CD14-positive monocyte (primary cell): ENCODE data around the gene RAI1. TPM values are rescaled to one million over a fixed set of nuclear protein-coding genes. Genes with fewer than 3 reads are reported as not detected.

Source experiments
- DNase-seq, 3 donors: peaks; one replicate each; pipeline ENCODE4 v3.0.0-alpha.2; 2011 to 2022
- H2AFZ ChIP-seq: 2 replicates; pipeline ENCODE4 v1.6.0; 2012; ENCODE audit warnings: mild to moderate bottlenecking, low read depth, low read length, inconsistent platforms; ENCODE audit not compliant: insufficient read depth, poor library complexity, severe bottlenecking
- H3K27ac ChIP-seq, 2 donors: 1 replicate in 1 of 2; 2 replicates in 1 of 2; pipeline ENCODE4 v1.5.1; 2012 to 2013; ENCODE audit warnings: low read length in 2 of 2, control low read depth in 1 of 2, inconsistent platforms in 1 of 2, low read depth in 1 of 2, mild to moderate bottlenecking in 1 of 2
- H3K27me3 ChIP-seq, 2 donors: one replicate each; pipeline versions ENCODE4 v1.6.0 to v1.6.1; 2011 to 2013; ENCODE audit warnings: low read length in 2 of 2; ENCODE audit not compliant: control insufficient read depth in 2 of 2, insufficient read depth in 2 of 2
- H3K36me3 ChIP-seq, 2 donors: replicated peaks in 1 of 2; 1 replicate in 1 of 2; 2 replicates in 1 of 2; pipeline versions ENCODE4 v1.5.1 to v1.6.1; 2012 to 2013; ENCODE audit warnings: low read length in 2 of 2, control low read depth in 1 of 2, inconsistent platforms in 1 of 2, mild to moderate bottlenecking in 1 of 2; ENCODE audit not compliant: insufficient read depth in 2 of 2, control insufficient read depth in 1 of 2
- H3K4me1 ChIP-seq, 2 donors: 1 replicate in 1 of 2; 2 replicates in 1 of 2; pipeline versions ENCODE4 v1.5.1 to v1.6.1; 2012 to 2013; ENCODE audit warnings: low read length in 2 of 2, control low read depth in 1 of 2, inconsistent platforms in 1 of 2, mild to moderate bottlenecking in 1 of 2, moderate library complexity in 1 of 2; ENCODE audit not compliant: insufficient read depth in 2 of 2, control insufficient read depth in 1 of 2
- H3K4me2 ChIP-seq: replicated peaks from 2 replicates; pipeline ENCODE3; 2012; ENCODE audit warnings: low read length, moderate library complexity, mild to moderate bottlenecking; ENCODE audit not compliant: poor library complexity, severe bottlenecking; ENCODE audit errors: extremely low read depth
- H3K4me3 ChIP-seq, 3 experiments: fragments of 200-600 bp in 1 of 3; sonication (generic) in 1 of 3; replicated peaks in 1 of 3; 1 replicate in 2 of 3; 2 replicates in 1 of 3; pipeline ENCODE4 v1.5.1; 2011 to 2013; ENCODE audit warnings: low read length in 3 of 3, mild to moderate bottlenecking in 3 of 3, control low read depth in 2 of 3, low read depth in 2 of 3, inconsistent platforms in 1 of 3, moderate library complexity in 1 of 3
- H3K79me2 ChIP-seq: 2 replicates; pipeline ENCODE4 v1.6.0; 2012; ENCODE audit warnings: mild to moderate bottlenecking, control low read depth, inconsistent platforms, low read length, moderate library complexity; ENCODE audit not compliant: insufficient read depth
- H3K9ac ChIP-seq: 2 replicates; pipeline ENCODE4 v1.6.0; 2017; ENCODE audit warnings: low read length, mild to moderate bottlenecking; ENCODE audit not compliant: insufficient read depth, poor library complexity, severe bottlenecking
- H3K9me3 ChIP-seq, 2 donors: replicated peaks in 1 of 2; 1 replicate in 1 of 2; 2 replicates in 1 of 2; pipeline versions ENCODE4 v1.5.1 to v1.6.1; 2012 to 2013; ENCODE audit warnings: low read length in 2 of 2, control low read depth in 1 of 2; ENCODE audit not compliant: control insufficient read depth in 1 of 2, insufficient read depth in 1 of 2
- H4K20me1 ChIP-seq: 2 replicates; pipeline ENCODE4 v1.6.0; 2012; ENCODE audit warnings: mild to moderate bottlenecking, low read length, control low read depth, moderate library complexity; ENCODE audit not compliant: insufficient read depth
- H3K27ac Mint-ChIP-seq, 7 donors: one replicate each; pipeline ENCODE4 v1.8.0; 2020; ENCODE audit warnings: mild to moderate bottlenecking in 7 of 7, mixed read lengths in 7 of 7, moderate library complexity in 6 of 7, inconsistent platforms in 2 of 7
- H3K27me3 Mint-ChIP-seq, 3 donors: one replicate each; pipeline ENCODE4 v1.8.0; 2021 to 2022; ENCODE audit warnings: low read depth in 3 of 3, mild to moderate bottlenecking in 3 of 3, mixed read lengths in 3 of 3, moderate library complexity in 3 of 3, inconsistent platforms in 1 of 3
- H3K36me3 Mint-ChIP-seq, 2 donors: one replicate each; pipeline ENCODE4 v1.8.0; 2020; ENCODE audit warnings: mixed read lengths in 2 of 2, inconsistent platforms in 1 of 2, mild to moderate bottlenecking in 1 of 2
- H3K4me1 Mint-ChIP-seq: one replicate; pipeline ENCODE4 v1.8.0; 2020; ENCODE audit warnings: mild to moderate bottlenecking, mixed read lengths
- H3K4me3 Mint-ChIP-seq, 2 donors: one replicate each; pipeline ENCODE4 v1.8.0; 2020; ENCODE audit warnings: mild to moderate bottlenecking in 2 of 2, mixed read lengths in 2 of 2, moderate library complexity in 1 of 2
- H3K9me3 Mint-ChIP-seq, 7 donors: one replicate each; pipeline ENCODE4 v1.8.0; 2020 to 2022; ENCODE audit warnings: mixed read lengths in 7 of 7, mild to moderate bottlenecking in 6 of 7, moderate library complexity in 6 of 7, inconsistent platforms in 2 of 7
- CTCF ChIP-seq: fragments of 200-600 bp; IDR thresholded peaks from one replicate; pipeline ENCODE4 v1.8.0; 2022; ENCODE audit warnings: antibody characterized with exemption, mild to moderate bottlenecking
- WGBS: methylation state at CpG from one replicate; pipeline ENCODE4 v1.1.5; 2013; ENCODE audit warnings: missing lambda C conversion rate; ENCODE audit not compliant: insufficient coverage; 5-methylcytosine and 5-hydroxymethylcytosine counted together
- intact Hi-C, 2 donors: fragments of 100-400 bp; cut with micrococcal nuclease; formaldehyde crosslinking; loops; one replicate each; pipeline versions ENCODE4 v1.15.0 to v1.15.1; 2023
- polyA plus RNA-seq, 3 donors: library from polyadenylated mRNA; depleted of rRNA in 1 of 3; unstranded in 2 of 3; stranded (reverse) in 1 of 3; fragments of 300-500 nt in 2 of 3; fragments of >200 nt in 1 of 3; fragmentation: Illumina TruSeq in 2 of 3; gene quantifications; 1 replicate in 2 of 3; 2 replicates in 1 of 3; pipeline ENCODE4 v1.2.3, GENCODE V29; 2012 to 2021

RAI1 gene
- polyA plus RNA-seq, 3 donors, result 0.89 to 4.4 (median 1.5) TPM

- H3K9me3 Mint-ChIP-seq, result peaks cover 0 to 3% (median 0%) of the 10 kb centered on the region in 7 donors
- Histone ChIP-seq H3K4me3 (no peak overlapping the region), H3K27me3 (no peaks in the 10 kb centered on the region), H3K4me1 (peaks cover 13 to 18% of the 10 kb centered on the region in 2 donors), H3K79me2 (no peaks in the 10 kb centered on the region), H4K20me1 (no peaks in the 10 kb centered on the region), H3K4me2 (no peak overlapping the region), H3K9ac (no peak overlapping the region), H3K36me3 (no peaks in the 10 kb centered on the region), H3K27ac (no peak overlapping the region), H2AFZ (no peak overlapping the region), H3K9me3 (no peaks in the 10 kb centered on the region)
- H3K36me3 Mint-ChIP-seq, result no peaks in the 10 kb centered on the region
- no peak for DNase-seq
- H3K4me1 Mint-ChIP-seq, result peaks cover 24% of the 10 kb centered on the region
- H3K4me3 Mint-ChIP-seq, result no peak overlapping the region
- H3K27me3 Mint-ChIP-seq, result peaks cover 0 to 11% (median 8%) of the 10 kb centered on the region in 3 donors
- intact Hi-C loops, result no loop called here
- WGBS, result 88% methylated on average over 1 of the region's 2 CpGs
- no peak for TF ChIP-seq CTCF
- H3K27ac Mint-ChIP-seq, result no peak overlapping the region
Measured at GRCh38 chr17:17667231-17667630, 14.0 kb upstream of the RAI1 start.

- H3K9me3 ChIP-seq, result no peaks in the 10 kb centered on the region
- H3K9me3 Mint-ChIP-seq, result peaks cover 0 to 3% (median 0%) of the 10 kb centered on the region in 7 donors
- WGBS, result 92% methylated on average over 2 of the region's 4 CpGs
- no peak overlapping the region for H3K27ac Mint-ChIP-seq
- H3K4me3 ChIP-seq, result no peak overlapping the region
- H3K4me2 ChIP-seq, result no peak overlapping the region
- no peak overlapping the region for H3K27ac ChIP-seq
- no peak for DNase-seq
- H3K9ac ChIP-seq, result no peak overlapping the region
- no peaks in the 10 kb centered on the region for H3K79me2 ChIP-seq
- no peak overlapping the region for H2AFZ ChIP-seq
- H3K4me1 Mint-ChIP-seq, result peaks cover 24% of the 10 kb centered on the region
- peaks cover 19 to 22% of the 10 kb centered on the region in 2 donors for H3K4me1 ChIP-seq
- no peak for TF ChIP-seq CTCF
- no peaks in the 10 kb centered on the region for H3K36me3 ChIP-seq
- H3K4me3 Mint-ChIP-seq, result no peak overlapping the region
- intact Hi-C loops, result no loop called here
- no peaks in the 10 kb centered on the region for H3K36me3 Mint-ChIP-seq
- H3K27me3 ChIP-seq, result no peaks in the 10 kb centered on the region
- no peaks in the 10 kb centered on the region for H4K20me1 ChIP-seq
- H3K27me3 Mint-ChIP-seq, result peaks cover 0 to 10% (median 8%) of the 10 kb centered on the region in 3 donors
Measured at GRCh38 chr17:17667947-17668346, 13.3 kb upstream of the RAI1 start.
